ENCODE results near the gene ZFYVE21. TPM values are rescaled to one million over a fixed set of nuclear protein-coding genes. Genes with fewer than 3 reads are reported as not detected.

ZFYVE21 gene
- total and polyA plus RNA-seq, 9 donors = 75.6 to 111 (median 83.1) TPM

- intact Hi-C loops (cut with DNase I) = no loop called here
- H3K4me1 ChIP-seq (ENCODE audit: insufficient read depth) = peaks cover 14% of the 10 kb centered on the region
- H3K36me3 ChIP-seq = no peaks in the 10 kb centered on the region
- H3K27me3 ChIP-seq = no peaks in the 10 kb centered on the region
- peak in 4 of 5 donors; percentile 59 to 69 (median 61) for DNase-seq
- H3K9me3 ChIP-seq = no peaks in the 10 kb centered on the region
- peak overlapping the region; percentile 49 to 65 for H3K27ac ChIP-seq
- H3K4me3 ChIP-seq = no peak overlapping the region
- TF ChIP-seq POLR2A (IDR thresholded peaks at IDR 0.05) = no peak
- no peak for TF ChIP-seq EP300 (IDR thresholded peaks at IDR 0.05)
- TF ChIP-seq, protein P1, sequence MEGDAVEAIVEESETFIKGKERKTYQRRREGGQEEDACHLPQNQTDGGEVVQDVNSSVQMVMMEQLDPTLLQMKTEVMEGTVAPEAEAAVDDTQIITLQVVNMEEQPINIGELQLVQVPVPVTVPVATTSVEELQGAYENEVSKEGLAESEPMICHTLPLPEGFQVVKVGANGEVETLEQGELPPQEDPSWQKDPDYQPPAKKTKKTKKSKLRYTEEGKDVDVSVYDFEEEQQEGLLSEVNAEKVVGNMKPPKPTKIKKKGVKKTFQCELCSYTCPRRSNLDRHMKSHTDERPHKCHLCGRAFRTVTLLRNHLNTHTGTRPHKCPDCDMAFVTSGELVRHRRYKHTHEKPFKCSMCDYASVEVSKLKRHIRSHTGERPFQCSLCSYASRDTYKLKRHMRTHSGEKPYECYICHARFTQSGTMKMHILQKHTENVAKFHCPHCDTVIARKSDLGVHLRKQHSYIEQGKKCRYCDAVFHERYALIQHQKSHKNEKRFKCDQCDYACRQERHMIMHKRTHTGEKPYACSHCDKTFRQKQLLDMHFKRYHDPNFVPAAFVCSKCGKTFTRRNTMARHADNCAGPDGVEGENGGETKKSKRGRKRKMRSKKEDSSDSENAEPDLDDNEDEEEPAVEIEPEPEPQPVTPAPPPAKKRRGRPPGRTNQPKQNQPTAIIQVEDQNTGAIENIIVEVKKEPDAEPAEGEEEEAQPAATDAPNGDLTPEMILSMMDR (IDR thresholded peaks at IDR 0.05) = no peak
- WGBS, 3 donors = 25 to 39% (median 25%) methylated on average over 23 to 28 of the region's 28 CpGs
Measured at GRCh38 chr14:103705504-103706284, 9.9 kb upstream of the ZFYVE21 start.

DNA sequence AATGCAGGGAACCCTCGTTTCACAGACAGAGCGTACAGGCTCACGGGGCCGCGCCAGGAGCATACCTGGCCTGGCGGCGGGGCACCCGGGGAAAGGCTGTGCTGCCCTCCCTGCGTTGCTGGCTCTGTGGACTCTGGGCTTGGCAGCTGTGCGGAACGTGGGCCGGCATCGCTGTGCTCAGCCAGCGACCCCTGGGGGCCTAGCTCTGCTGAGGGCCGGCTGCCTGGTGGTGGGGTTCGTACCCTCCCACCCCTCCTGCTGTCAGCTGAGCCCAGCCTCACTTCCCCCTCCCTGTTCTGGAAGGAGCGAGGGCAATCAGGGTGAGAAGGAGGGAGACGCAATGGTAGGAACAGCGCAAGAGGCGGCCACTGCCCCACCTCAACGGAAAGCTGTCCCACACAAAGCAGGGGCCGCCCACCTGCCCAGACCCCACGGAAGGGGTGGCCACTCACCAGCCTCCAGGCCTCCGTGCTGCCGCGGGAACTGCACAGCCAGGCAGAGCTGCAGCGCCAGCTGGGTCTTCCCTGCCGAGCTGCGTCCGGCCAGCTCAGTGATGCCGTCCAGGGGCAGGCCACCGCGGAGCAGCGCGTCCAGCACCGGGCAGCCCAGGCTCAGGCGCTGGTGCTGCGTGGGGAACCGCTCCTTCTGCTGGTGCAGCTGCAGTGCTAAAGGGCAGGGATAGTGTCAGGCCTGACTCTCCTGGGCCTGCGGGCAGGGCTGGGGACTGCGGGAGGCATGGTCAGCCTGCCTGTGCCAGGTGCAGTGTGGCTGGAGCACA, 8.9 kb upstream of the ZFYVE21 start:
- H3K4me1 ChIP-seq (ENCODE audit: insufficient read depth) = peaks cover 14% of the 10 kb centered on the region
- WGBS, 3 donors = 71 to 81% (median 77%) methylated on average over 29 to 41 of the region's 41 CpGs

DNA sequence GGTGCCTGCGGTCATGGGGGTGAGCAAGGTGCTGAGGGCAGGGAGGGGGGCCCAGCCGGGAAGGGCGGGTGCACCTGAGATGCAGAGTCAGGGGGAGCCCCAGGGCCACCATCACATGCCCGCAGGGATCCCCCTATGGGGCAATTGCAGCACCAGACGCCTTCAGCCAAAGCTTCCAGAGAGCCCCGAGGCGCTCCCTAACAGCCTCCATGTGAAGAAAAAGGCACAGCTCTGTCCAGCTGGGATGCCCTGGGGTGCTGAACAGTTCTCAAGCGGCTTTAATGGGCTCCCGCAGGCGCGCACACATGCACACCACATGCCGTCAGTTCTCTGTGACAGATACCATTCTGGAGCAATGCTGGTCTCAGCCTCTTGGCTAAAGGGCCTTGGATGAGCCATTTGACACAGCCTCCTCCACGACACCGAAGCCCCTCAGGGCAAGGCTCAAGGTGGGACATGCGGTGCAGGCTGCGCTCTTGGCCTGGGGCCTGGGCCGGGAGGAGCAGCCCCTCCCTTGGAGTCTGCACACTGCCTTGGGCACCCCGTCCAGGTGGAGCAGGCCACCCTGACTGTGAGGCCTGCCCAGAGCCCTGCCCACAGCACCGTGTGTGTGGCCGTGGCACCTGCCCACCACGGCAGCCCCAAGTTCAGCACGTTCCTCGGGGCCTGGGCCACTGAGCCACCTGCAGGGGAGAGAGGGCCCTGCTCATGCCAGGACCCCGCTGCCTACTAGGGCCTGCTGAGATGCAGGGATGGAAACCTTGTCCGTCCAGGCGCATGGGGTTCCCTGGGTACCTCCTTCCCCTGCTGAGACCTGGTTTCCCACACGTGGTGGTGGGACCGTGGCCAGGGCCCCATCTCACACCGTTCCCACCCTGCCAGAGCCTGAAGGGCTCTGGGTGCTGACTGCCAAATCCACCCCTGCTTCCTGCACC, 8.0 kb upstream of the ZFYVE21 start:
- no peak overlapping the region for H3K27ac ChIP-seq
- no peaks in the 10 kb centered on the region for H3K27me3 ChIP-seq
- no peak overlapping the region for H3K4me3 ChIP-seq
- H3K36me3 ChIP-seq = no peaks in the 10 kb centered on the region
- DNase-seq = no peak
- TF ChIP-seq EP300 (IDR thresholded peaks at IDR 0.05) (no peak), POLR2A (IDR thresholded peaks at IDR 0.05) (no peak)
- TF ChIP-seq, protein P1 (IDR thresholded peaks at IDR 0.05) = no peak
- intact Hi-C loops (cut with DNase I) = no loop called here
- peaks cover 19% of the 10 kb centered on the region for H3K4me1 ChIP-seq (ENCODE audit: insufficient read depth)
- 82 to 91% (median 84%) methylated on average over 20 to 29 of the region's 29 CpGs for WGBS, 3 donors
- no peaks in the 10 kb centered on the region for H3K9me3 ChIP-seq

More for the DNA sequence above, 8.9 kb upstream of the ZFYVE21 start:
- DNase-seq = no peak
- Histone ChIP-seq H3K4me3 (no peak overlapping the region), H3K27ac (peak overlapping the region in 1 of 2 donors; percentile 65), H3K9me3 (no peaks in the 10 kb centered on the region), H3K27me3 (no peaks in the 10 kb centered on the region), H3K36me3 (no peaks in the 10 kb centered on the region)
- no peak for TF ChIP-seq POLR2A (IDR thresholded peaks at IDR 0.05)
- TF ChIP-seq EP300 (IDR thresholded peaks at IDR 0.05) = no peak
- TF ChIP-seq, protein P1 (IDR thresholded peaks at IDR 0.05) = no peak
- intact Hi-C loops (cut with DNase I) = no loop called here

DNA sequence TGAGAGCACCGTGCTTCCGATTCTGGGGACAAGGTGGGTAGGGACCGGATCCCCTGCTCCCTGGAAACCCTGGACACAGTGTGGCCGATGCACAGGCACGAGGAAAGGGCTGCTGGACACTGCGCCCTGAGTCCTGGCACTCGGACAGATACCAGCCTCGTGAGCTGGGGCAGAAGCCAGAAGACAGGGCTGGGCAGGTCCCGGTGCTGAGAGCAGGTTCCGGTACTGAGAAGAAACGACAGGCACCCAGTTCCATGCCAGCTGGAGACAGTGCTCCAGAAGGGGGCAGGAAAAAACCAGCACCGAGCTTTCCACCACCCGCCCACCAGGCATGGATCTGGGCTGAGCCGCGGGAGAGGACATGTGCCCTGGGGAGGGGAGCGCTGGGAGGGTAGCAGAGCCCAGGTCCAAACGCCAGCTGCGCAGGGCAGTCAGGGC, 6.8 kb upstream of the ZFYVE21 start:
- H3K4me3 ChIP-seq = no peak overlapping the region
- no peak for DNase-seq
- H3K27me3 ChIP-seq = no peaks in the 10 kb centered on the region
- intact Hi-C loops (cut with DNase I) = no loop called here
- TF ChIP-seq EP300 (IDR thresholded peaks at IDR 0.05) (no peak), POLR2A (IDR thresholded peaks at IDR 0.05) (no peak)
- TF ChIP-seq, protein P1 (IDR thresholded peaks at IDR 0.05) = no peak
- no peak overlapping the region for H3K27ac ChIP-seq
- H3K36me3 ChIP-seq = no peaks in the 10 kb centered on the region
- 80 to 88% (median 80%) methylated on average over 18 of the region's 18 CpGs for WGBS, 3 donors
- H3K4me1 ChIP-seq (ENCODE audit: insufficient read depth) = peaks cover 23% of the 10 kb centered on the region
- no peaks in the 10 kb centered on the region for H3K9me3 ChIP-seq

All from ovary (tissue), 9 donors.